ENCODE measurements around the gene BSN. TPM values are rescaled to one million over a fixed set of nuclear protein-coding genes. Genes with fewer than 3 reads are reported as not detected.

BSN gene
- total RNA-seq, 1 donor from 2014 or later = not detected

GRCh38 chr3:49607105-49607591 is 52.9 kb downstream of the BSN start:
- H3K36me3 ChIP-seq (ENCODE audit: control insufficient read depth, insufficient read depth, low read length) = no peaks in the 10 kb centered on the region
- no peaks in the 10 kb centered on the region for H3K27me3 ChIP-seq (ENCODE audit: control insufficient read depth, insufficient read depth, low read length)
- DNase-seq (ENCODE audit: low read depth) (peak; percentile 70), FAIRE-seq (peak; percentile 98)
- H3K4me3 ChIP-seq (ENCODE audit: low read depth, low read length) = no peak overlapping the region
- TF ChIP-seq CTCF (IDR thresholded peaks at IDR 0.05; ENCODE audit: insufficient read depth, low read length, severe bottlenecking) = no peak

- FAIRE-seq = no peak
These were observed 53.5 kb downstream of the BSN start for GRCh38 chr3:49607796-49608195.

GRCh38 chr3:49609314-49609713 is 55.0 kb downstream of the BSN start:
- no peak for DNase-seq (ENCODE audit: low read depth)
- FAIRE-seq = no peak
- Histone ChIP-seq H3K27me3 (ENCODE audit: control insufficient read depth, insufficient read depth, low read length) (no peaks in the 10 kb centered on the region), H3K36me3 (ENCODE audit: control insufficient read depth, insufficient read depth, low read length) (no peaks in the 10 kb centered on the region), H3K4me3 (ENCODE audit: low read depth, low read length) (no peak overlapping the region)
- no peak for TF ChIP-seq CTCF (IDR thresholded peaks at IDR 0.05; ENCODE audit: insufficient read depth, low read length, severe bottlenecking)

More at GRCh38 chr3:49607796-49608195, 53.5 kb downstream of the BSN start:
- Histone ChIP-seq H3K36me3 (ENCODE audit: control insufficient read depth, insufficient read depth, low read length) (no peaks in the 10 kb centered on the region), H3K27me3 (ENCODE audit: control insufficient read depth, insufficient read depth, low read length) (no peaks in the 10 kb centered on the region), H3K4me3 (ENCODE audit: low read depth, low read length) (no peak overlapping the region)
- TF ChIP-seq CTCF (IDR thresholded peaks at IDR 0.05; ENCODE audit: insufficient read depth, low read length, severe bottlenecking) = peak; percentile 6
- no peak for DNase-seq (ENCODE audit: low read depth)

- Histone ChIP-seq H3K27me3 (ENCODE audit: control insufficient read depth, insufficient read depth, low read length) (no peaks in the 10 kb centered on the region), H3K36me3 (ENCODE audit: control insufficient read depth, insufficient read depth, low read length) (no peaks in the 10 kb centered on the region), H3K4me3 (ENCODE audit: low read depth, low read length) (no peak overlapping the region)
- FAIRE-seq (no peak), DNase-seq (ENCODE audit: low read depth) (no peak)
- no peak for TF ChIP-seq CTCF (IDR thresholded peaks at IDR 0.05; ENCODE audit: insufficient read depth, low read length, severe bottlenecking)
These were observed 55.5 kb downstream of the BSN start for GRCh38 chr3:49609815-49610214.

GRCh38 chr3:49610666-49611280 is 56.5 kb downstream of the BSN start:
- no peak for TF ChIP-seq CTCF (IDR thresholded peaks at IDR 0.05; ENCODE audit: insufficient read depth, low read length, severe bottlenecking)
- no peaks in the 10 kb centered on the region for H3K27me3 ChIP-seq (ENCODE audit: control insufficient read depth, insufficient read depth, low read length)
- no peak for FAIRE-seq
- no peak overlapping the region for H3K4me3 ChIP-seq (ENCODE audit: low read depth, low read length)
- no peak for DNase-seq (ENCODE audit: low read depth)
- H3K36me3 ChIP-seq (ENCODE audit: control insufficient read depth, insufficient read depth, low read length) = no peaks in the 10 kb centered on the region

GRCh38 chr3:49611291-49611690 is 57.0 kb downstream of the BSN start:
- no peaks in the 10 kb centered on the region for H3K36me3 ChIP-seq (ENCODE audit: control insufficient read depth, insufficient read depth, low read length)
- DNase-seq (ENCODE audit: low read depth) = no peak
- no peak for TF ChIP-seq CTCF (IDR thresholded peaks at IDR 0.05; ENCODE audit: insufficient read depth, low read length, severe bottlenecking)
- no peak overlapping the region for H3K4me3 ChIP-seq (ENCODE audit: low read depth, low read length)
- H3K27me3 ChIP-seq (ENCODE audit: control insufficient read depth, insufficient read depth, low read length) = no peaks in the 10 kb centered on the region
- no peak for FAIRE-seq
